GM21528 (cell line): ENCODE data around the gene CAMKMT.

Experiments used
- ATAC-seq: cut with Tn5 transposase; IDR thresholded peaks from one replicate; pipeline ENCODE4 v1.9.1; 2021; ENCODE audit warnings: mild to moderate bottlenecking, moderate library complexity; ENCODE audit not compliant: unreplicated experiment, low FRiP score

CAMKMT gene

DNA sequence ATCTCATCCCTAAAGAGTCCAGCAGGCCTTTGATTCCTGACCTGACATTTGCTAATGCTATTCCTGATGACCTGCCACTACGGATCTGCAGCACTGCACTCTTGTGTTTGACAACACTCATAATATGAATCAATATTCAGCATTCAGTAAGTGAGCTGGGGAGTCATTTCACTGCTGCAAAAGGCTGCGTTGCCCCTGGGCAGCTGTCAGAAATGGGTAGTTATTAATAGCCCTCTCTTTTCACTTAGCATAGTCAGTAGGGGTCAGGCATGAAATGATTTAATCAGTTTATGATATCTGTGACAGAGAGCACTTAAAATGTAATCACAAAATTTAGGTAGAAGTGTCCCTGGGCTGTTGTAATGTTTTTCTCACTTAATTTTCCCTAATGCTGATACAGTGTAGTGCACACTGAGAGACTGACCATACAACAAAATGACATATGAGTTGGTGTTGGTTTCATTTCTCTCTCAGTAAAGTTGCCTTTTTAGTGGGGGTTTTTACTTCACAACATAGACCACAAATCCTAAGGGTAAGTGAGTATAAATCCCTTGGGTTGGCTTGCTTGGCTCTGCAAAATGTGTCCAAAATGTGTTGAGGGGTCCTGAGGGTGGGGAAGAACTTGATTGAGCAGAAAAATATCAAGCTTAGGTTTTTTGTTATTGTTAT, 184.8 kb downstream of the CAMKMT start:
- no peak for ATAC-seq

DNA sequence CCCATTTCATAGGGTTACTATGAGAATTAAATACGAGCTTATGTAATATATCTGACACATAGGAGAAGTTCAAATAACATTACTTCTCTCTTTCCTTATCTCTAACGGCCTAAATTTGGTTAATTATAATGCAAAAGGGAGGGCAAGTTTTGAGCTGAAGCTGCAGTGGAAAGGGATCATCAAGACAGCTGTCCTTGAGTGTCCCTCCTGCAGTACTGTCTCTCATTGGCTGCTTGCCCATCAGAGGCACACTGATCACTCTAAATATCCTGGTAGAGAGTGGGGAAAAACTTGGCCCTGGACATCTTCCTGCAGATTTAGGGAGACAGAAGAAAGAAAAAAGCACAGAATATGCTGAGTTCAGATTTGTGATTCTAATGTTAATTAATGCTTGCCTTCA, 186.0 kb downstream of the CAMKMT start:
- ATAC-seq = no peak

DNA sequence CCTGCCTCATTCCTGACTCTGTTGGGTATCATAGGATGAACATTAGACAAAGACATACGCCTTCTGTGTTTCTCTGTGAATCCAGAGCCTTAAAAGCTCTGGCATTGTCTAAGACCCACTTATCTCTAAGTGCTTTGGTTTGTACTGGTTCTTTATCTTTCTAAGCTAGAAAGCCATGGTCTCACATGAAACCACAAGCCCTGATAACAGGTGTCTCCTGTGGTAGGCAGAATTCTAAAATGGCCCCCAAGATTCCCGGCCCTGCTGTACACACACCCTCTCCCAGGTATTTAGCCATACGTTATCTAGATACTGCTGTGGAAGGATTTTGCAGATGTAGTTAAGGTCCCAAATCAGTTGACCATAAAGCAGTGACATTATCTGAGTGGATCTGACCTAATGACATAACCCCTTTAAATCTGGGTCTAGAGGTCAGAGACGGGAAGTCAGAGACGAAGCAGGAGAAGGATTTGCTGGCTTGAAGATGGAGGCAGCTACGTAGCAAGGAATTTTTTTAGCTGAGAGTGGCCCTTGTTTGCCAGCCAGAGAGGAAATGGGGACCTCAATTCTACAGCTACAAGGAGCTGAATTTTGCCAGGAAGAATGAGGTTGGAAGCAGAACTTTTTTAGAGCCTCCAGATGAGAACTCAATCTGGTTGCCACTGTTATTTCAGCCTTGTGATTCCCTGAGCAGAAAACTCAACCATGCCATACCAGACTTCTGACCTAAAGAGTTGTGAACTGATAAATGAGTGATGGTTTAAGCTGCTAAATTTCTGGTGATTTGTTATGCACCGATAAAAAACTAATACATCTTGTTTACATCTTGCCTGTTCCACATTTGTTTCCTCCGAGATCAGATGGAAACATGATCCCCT, 186.7 kb downstream of the CAMKMT start:
- no peak for ATAC-seq

DNA sequence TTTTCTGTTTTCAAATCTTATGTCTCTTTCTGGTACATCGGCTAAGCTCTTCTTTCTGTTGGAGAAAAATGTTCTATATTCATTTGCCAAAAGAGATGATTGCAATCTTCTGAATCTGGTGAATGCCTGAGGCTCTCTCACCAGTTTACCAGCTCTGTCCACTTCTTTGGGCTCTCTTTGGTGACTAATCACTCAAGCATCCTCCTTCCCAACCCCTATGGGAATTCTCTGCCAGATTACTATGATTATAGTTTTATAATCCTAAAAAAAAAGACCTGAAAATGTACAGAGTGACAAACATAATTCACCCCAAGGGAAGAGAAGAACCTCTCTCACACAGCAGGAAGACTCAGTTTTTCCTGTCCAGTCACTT, 187.3 kb downstream of the CAMKMT start:
- ATAC-seq = no peak

DNA sequence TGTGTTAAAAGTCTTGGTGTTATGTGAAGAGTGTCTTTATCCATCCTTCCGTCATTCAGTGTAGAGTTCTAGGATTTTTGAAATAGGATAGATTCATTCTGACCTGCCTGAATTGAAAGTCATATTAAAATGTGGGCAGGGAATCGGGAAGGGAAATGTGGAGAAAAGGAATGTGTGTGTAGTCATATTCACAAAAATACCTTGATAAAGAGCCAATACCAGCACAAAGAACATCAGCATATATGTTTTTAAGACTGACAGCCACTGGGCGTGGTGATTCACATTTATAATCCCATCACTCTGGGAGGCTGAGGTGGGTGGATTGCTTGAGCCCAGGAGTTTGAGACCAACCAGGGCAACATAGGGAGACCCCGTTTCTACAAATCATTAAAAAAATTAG, 188.1 kb downstream of the CAMKMT start:
- no peak for ATAC-seq

DNA sequence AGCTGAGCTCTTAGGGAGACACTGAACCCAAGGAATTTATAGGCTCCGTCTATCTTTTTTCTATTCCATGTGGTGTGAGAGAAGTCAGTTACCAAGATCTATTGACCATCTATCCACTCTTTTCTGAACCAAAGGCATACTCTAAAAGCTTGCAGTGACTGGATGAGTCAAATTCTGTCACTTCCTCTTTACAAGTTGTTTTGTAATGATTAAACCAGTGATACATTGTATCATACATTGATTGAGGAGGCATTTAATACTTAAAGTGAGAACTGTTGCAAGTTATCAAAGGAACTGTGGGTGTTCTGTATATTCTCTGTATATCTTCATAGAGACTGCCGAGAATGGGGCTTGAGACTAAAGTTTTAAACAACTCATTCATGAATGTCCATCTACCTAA, 188.8 kb downstream of the CAMKMT start:
- no peak for ATAC-seq

DNA sequence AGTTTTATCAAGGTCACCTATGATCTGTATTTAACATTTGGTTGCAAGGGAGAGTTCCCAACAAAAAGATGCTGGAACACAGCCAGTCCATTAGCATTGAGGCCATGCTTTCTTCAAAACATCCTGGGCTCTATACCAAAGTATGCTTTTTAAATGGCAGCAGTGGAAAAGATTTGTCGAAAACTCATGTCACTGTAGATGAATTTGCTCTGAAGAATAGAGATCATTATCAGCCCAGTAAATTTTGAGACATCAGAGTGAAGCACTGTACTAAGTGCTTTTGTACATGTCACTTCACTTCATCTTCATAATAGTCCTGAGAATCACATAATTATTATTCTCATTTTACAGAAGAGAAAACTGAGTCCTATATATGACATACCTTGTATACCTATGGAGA, 189.8 kb downstream of the CAMKMT start:
- ATAC-seq = no peak

DNA sequence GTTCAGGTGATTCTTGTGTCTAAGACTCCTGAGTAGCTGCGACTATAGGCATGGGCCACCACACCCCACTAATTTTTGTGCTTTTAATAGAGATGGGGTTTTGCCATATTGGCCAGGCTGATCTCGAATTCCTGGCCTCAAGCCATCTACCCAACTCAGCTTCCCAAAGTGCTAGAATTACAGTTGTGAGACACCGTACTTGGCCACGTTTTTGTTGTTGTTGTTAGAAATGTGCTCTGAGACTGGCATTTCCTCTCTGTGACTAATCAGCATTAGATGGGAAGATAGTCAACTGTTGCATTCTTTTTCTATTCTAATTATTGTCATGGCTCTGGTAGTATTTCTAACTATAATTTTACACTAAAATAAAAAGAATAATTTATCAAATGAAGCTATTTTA, 191.7 kb downstream of the CAMKMT start:
- ATAC-seq = no peak

DNA sequence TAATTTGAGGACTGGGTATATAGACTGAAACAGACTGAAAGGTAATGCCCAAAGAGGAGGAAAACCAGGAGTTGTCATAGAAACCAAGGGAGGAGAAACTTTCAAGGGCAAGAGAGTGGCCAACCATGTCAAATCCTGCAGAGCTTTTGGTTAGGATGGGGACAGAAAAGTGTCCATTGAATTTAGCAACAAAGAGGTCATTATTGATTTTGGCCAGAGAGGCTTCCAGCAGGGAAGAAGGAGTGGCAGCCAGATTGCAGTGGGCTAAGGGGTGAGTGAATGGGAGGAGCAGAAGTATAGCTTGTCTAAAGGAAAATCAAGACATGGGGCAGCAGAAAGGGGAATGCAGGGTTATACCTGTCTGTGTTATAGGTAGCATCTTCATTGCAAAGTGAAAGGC, 194.0 kb downstream of the CAMKMT start:
- ATAC-seq = no peak

DNA sequence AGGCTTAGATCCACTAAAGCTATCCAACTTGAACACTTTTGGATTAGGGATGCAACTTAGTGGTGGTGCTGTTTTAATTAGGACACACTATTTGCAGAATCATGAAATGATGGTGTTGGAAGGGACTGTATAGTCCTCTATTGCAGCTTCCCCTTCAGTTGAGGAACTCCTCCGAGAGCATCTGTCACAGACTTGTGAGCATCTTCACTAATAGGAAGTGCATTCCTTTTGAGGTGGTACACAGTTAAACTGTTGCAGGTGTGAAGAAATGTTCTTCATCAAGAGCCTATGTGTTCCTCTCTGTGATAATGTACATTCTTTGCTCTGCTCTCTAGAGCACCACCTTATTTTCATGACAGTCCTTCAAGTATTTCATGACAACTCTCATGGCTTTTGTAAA, 197.4 kb downstream of the CAMKMT start:
- no peak for ATAC-seq

DNA sequence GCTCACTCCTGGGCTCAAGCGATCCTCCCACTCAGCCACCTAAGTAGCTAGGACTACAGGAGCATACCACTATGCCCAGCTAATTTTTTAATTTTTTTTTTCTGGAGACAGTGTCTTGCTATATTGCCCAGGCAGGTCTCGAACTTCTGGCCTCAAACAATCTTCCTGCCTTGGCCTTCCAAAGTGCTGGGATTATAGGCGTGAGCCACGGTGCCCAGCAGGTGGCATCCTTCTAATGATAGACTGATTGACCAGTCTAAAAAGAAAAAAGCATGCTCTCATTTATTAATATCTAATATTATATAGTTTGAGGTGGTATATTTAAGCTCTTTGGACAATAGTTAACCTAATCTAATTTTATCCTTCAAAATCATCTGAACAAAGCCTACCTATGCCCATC, 198.6 kb downstream of the CAMKMT start:
- no peak for ATAC-seq

DNA sequence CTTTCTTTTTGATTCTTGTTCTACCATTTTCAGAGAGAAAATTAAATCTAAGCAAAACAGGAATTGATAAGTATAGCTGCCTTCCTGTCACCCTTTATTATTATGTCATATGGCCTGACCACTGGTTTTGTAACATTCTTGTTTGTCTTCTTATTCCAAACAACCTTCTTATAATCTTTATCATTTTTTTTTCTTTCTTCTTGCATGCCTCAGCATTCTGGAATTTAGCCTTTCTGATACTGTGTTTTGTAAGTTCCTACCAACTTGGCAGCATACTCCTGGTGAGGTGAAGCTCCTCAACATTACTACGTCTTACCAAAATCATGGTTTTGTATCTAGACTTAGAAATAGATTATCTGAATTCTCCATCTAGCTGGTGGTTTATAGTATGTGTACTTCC, 199.2 kb downstream of the CAMKMT start:
- ATAC-seq = no peak

DNA sequence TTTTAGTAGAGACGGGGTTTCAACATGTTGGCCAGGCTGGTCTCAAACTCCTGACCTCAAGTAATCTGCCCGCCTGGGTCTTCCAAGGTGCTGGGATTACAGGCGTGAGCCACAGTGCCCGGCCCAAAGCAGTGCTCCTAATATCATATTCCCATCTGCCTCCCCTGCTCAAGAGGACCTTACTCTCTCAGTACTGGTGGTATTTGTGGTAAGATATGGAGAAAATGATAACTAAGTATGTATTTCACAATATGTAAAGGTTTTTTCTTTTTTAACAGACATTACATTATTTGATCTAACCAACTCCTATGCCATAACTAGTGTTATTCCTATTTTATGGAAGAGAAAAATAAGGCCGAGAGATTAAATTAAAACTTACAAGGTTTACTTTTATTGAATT, 201.0 kb downstream of the CAMKMT start:
- ATAC-seq = no peak

DNA sequence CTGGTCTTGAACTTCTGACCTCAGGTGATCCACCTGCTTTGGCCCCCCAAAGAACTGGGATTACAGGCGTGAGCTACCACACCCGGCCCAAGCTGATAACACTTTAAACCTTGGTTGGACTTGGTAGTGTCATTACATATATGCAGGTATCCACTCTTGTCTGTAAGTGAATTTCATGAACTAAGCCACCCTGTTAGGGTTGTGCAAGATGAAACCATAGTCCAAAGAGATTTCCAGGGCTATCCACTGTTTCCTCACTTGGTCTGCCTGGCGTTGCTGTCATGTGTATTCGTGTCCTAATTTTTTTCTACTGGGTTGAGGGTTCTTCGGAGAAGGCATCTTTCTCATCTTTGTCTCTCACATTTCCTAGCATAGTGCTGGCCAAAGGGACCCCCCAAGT, 203.0 kb downstream of the CAMKMT start:
- no peak for ATAC-seq

DNA sequence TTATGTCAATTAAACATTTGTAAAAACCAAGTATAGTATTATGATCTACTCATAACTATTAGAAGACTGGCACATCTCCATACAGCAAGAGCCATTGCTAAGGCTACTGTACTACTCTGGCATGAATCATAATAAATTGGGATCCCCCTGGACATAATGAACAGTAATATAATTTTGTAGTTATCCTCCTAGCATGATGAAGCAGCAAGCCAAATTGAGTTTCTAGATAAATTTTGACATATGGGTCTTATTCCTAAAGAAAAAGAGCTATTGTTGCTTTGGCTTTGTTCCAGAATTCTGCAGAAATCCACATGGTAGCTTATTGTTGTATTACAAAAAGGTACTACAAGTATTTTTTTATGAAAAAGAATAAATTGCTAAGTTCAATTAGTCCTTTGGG, 204.3 kb downstream of the CAMKMT start:
- ATAC-seq = no peak

DNA sequence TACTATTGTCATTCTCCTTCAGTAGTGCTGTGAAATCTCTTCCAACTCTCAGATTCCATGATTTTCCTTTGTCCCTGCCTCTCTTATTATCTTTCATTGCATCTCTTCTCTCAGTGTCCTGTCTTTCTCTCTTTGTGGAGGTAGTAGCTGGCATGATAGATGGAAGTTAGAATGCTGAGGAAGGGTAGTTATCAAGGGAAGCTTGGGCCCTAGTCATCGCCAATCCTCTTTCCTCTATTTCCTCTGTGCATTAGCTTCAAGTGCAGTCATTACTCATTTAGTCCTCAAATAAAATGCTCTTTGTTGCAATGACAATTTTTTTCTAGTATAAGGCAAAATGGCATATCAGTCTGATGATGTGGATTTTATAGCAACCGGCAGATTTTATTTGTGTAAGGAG, 207.7 kb downstream of the CAMKMT start:
- no peak for ATAC-seq

DNA sequence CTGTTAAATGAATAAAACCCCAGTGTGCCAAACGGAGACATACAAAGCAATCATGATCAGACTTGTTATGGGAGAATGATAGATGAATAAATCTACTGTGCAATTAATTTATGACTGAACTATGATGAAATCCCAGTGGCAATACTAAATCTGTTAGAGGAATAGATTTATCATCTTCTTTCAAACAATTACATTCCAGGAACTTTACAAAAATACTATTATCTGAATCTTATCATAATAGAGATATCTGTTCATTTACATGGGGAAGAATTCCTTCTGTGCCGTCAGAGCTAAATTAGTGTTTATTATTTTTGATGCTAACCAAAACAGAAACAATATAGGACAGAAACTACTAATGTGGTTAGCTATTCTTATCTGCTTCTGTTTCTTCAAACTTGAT, 208.5 kb downstream of the CAMKMT start:
- no peak for ATAC-seq

DNA sequence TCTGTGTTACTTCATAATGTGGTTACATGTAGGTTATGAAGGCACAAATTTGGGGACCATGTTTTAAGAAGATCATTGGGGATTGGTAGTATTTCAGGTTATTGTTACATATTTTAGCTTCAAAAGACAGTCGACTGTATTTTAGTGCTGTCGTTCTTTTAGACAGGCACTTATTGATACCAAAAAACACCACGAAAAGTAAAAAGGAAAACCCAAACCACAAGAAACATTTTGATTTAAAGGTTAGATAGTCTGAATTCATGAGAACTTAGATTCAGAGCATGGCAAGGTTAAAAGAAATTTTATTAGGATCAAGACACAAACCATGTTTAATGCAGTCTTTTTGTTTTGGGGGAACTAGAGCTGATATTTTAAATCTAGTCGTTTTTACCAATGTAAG, 209.0 kb downstream of the CAMKMT start:
- ATAC-seq = no peak

DNA sequence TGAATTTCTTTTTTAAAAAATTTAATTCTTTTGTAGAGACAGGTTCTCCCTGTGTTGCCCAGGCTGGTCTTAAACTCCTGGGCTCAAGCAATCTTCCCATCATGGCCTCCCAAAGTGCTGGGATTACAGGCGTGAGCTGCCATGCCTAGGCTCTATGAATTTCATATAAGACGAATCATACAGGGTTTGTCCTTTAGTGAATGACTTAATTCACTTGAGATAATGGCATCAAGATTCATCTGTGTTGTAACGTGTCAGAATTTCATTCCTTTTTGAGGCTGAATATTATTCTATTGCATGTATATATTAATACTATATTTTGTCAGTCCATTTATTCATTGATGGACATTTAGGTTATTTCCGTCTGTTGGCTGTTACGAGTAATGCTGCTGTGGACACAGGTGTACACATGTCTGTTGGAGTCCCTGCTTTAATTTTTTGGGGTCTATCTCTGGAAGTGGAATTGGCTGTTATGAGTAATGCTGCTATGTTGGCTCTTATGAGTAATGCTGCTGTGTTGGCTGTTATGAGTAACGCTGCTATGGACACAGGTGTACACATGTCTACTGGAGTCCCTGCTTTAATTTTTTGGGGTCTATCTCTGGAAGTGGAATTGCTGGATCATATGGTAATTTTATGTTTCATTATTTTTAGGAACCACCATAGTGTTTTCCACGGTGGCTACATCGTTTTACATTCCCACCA, 210.6 kb downstream of the CAMKMT start:
- no peak for ATAC-seq

DNA sequence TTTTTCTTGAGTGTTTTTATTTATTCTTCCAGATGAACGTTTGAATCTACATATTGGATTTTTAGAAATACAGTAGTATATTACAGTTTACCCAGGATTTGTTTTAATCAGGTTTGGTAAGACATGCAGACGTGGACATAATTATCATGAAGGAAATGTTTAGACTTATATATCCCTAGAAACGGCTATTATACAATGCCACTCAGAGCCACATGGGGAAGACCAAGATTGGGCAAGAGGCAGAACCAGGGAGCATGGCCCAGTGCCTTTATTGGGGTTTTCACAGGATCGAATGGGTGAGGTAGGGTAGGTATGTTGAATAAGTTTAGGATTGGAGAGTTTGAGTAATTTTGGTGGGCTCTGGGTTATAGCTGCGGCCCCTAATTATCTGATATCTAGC, 212.2 kb downstream of the CAMKMT start:
- ATAC-seq = no peak

DNA sequence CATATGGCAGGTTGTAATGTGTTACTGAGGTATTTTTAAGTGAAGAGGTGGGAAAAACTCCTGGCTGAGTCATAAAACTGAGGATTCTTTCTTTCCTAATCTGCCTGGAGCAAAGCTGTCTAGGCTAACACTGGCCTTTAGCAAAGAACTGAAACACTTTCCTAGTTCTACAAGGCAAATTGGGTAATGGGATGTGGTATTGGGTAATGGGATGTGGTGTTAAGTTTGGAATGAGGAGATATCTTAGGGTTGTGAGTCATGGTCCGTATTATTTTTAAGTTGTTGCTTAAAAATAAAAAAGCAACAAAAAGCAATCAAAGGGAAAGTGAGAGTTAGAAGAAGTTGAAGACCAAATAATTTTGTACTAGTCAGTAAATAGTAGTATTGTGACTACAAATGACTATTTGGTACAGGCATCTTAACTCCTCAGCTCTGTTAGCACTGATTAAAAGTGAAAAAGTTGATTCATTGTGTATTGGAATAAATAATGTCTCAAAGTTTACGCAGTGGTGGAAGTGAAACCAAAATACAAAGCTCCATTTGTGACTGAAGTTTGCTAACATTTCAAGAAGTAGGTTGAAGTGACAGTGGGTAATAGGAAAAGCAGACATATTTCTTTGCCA, 216.8 kb downstream of the CAMKMT start:
- ATAC-seq = no peak
